ENCODE results near the gene GOLGA8B.
"Not testable (repeated sequence)": the region's sequence is repeated elsewhere in the genome, so short reads cannot be mapped to it uniquely, and the experiment has no call there.

The GOLGA8B gene

GRCh38 chr15:34560814-34561213, 22.6 kb downstream of the GOLGA8B start:
- H3K4me1 ChIP-seq (ENCODE audit: control insufficient read depth, insufficient read depth, low read length, unreplicated experiment); H3K4me3 ChIP-seq (ENCODE audit: low read depth, low read length); H3K36me3 ChIP-seq (ENCODE audit: insufficient read depth, low read length); H3K79me2 ChIP-seq (ENCODE audit: control insufficient read depth, insufficient read depth, low read length, unreplicated experiment); H3K27me3 ChIP-seq (ENCODE audit: insufficient read depth, low read length); H2AFZ ChIP-seq (ENCODE audit: low read length, unreplicated experiment); H3K27ac ChIP-seq (ENCODE audit: low read depth, low read length): not testable (repeated sequence)

DNA sequence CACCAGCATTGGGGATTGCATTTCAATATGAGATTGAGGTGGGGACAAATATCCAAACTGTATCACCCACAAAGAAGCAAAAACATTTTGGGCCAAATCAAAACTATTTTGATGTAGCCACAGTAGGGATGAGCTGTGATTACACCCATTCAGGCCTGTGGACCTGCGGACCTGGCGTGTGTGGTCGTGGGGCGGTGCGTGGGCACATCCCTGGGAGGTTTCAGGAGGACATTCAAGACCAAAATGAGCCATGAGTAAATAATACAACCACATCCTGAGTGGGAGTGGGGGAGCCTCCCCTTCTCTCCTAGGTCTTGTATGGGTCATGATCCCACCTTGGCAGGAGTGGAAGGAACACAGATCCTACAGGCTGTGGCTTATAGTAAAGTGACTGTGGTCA, 23.7 kb downstream of the GOLGA8B start:
- H2AFZ ChIP-seq (ENCODE audit: low read length, unreplicated experiment); H3K27ac ChIP-seq (ENCODE audit: low read depth, low read length); H3K79me2 ChIP-seq (ENCODE audit: control insufficient read depth, insufficient read depth, low read length, unreplicated experiment); H3K36me3 ChIP-seq (ENCODE audit: insufficient read depth, low read length); H3K4me3 ChIP-seq (ENCODE audit: low read depth, low read length); H3K27me3 ChIP-seq (ENCODE audit: insufficient read depth, low read length); H3K4me1 ChIP-seq (ENCODE audit: control insufficient read depth, insufficient read depth, low read length, unreplicated experiment): not testable (repeated sequence)

GRCh38 chr15:34555162-34555561, 28.3 kb downstream of the GOLGA8B start:
- not testable (repeated sequence) for H3K27ac ChIP-seq (ENCODE audit: low read depth, low read length); H3K27me3 ChIP-seq (ENCODE audit: insufficient read depth, low read length); H3K4me3 ChIP-seq (ENCODE audit: low read depth, low read length); H3K36me3 ChIP-seq (ENCODE audit: insufficient read depth, low read length); H3K79me2 ChIP-seq (ENCODE audit: control insufficient read depth, insufficient read depth, low read length, unreplicated experiment); H2AFZ ChIP-seq (ENCODE audit: low read length, unreplicated experiment); H3K4me1 ChIP-seq (ENCODE audit: control insufficient read depth, insufficient read depth, low read length, unreplicated experiment)

- H3K27ac ChIP-seq (ENCODE audit: low read depth, low read length); H3K4me1 ChIP-seq (ENCODE audit: control insufficient read depth, insufficient read depth, low read length, unreplicated experiment); H3K36me3 ChIP-seq (ENCODE audit: insufficient read depth, low read length); H3K79me2 ChIP-seq (ENCODE audit: control insufficient read depth, insufficient read depth, low read length, unreplicated experiment); H3K27me3 ChIP-seq (ENCODE audit: insufficient read depth, low read length); H3K4me3 ChIP-seq (ENCODE audit: low read depth, low read length); H2AFZ ChIP-seq (ENCODE audit: low read length, unreplicated experiment): not testable (repeated sequence)
These were observed 28.7 kb downstream of the GOLGA8B start for GRCh38 chr15:34554716-34555115.

GRCh38 chr15:34554126-34554525, 29.3 kb downstream of the GOLGA8B start:
- not testable (repeated sequence) for H3K4me1 ChIP-seq (ENCODE audit: control insufficient read depth, insufficient read depth, low read length, unreplicated experiment); H3K36me3 ChIP-seq (ENCODE audit: insufficient read depth, low read length); H3K27ac ChIP-seq (ENCODE audit: low read depth, low read length)

DNA sequence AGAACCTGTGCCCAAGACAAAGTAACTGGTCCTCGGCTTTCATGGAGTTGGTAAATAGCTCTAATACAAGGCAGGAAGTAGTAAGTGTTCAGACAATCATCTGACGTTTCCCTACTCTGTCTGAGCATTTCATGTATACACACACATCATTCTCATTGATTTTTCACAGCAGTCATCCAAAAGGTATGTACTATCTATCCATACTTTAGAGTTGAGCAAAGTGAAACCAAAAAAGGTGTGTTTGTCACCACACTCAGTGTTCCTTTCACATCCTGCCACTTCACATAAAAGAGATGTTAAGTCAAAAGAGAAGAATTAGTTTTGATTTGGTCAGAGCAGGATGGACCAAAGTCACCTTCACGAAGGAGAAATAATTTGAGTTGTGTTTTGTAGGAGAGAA, 33.3 kb downstream of the GOLGA8B start:
- not testable (repeated sequence) for H3K27me3 ChIP-seq (ENCODE audit: insufficient read depth, low read length); H3K27ac ChIP-seq (ENCODE audit: low read depth, low read length); H2AFZ ChIP-seq (ENCODE audit: low read length, unreplicated experiment); H3K79me2 ChIP-seq (ENCODE audit: control insufficient read depth, insufficient read depth, low read length, unreplicated experiment); H3K4me1 ChIP-seq (ENCODE audit: control insufficient read depth, insufficient read depth, low read length, unreplicated experiment); H3K4me3 ChIP-seq (ENCODE audit: low read depth, low read length); H3K36me3 ChIP-seq (ENCODE audit: insufficient read depth, low read length)

More at GRCh38 chr15:34554126-34554525, 29.3 kb downstream of the GOLGA8B start:
- not testable (repeated sequence) for H3K79me2 ChIP-seq (ENCODE audit: control insufficient read depth, insufficient read depth, low read length, unreplicated experiment); H3K4me3 ChIP-seq (ENCODE audit: low read depth, low read length); H2AFZ ChIP-seq (ENCODE audit: low read length, unreplicated experiment); H3K27me3 ChIP-seq (ENCODE audit: insufficient read depth, low read length)

DNA sequence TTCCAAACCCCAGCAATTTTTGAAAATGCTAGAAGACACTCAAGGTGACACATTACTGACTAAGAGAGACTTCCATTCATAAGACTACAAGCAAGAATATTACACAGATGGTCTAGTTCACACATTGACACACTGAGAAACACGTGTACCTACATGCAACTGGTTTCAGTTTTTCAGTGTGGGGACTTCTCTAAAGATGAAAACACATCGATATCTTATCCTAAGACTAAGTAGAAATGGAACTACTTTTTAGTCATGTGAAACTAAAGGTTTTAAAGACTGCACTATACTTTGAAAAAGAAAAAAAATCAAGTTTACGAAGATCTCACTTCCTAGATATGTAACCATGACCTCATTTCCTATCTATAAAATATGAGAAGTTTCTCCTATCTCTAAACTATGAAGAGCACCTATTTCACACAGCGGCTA, 34.1 kb downstream of the GOLGA8B start:
- not testable (repeated sequence) for H3K27ac ChIP-seq (ENCODE audit: low read depth, low read length); H3K79me2 ChIP-seq (ENCODE audit: control insufficient read depth, insufficient read depth, low read length, unreplicated experiment); H2AFZ ChIP-seq (ENCODE audit: low read length, unreplicated experiment); H3K4me3 ChIP-seq (ENCODE audit: low read depth, low read length); H3K4me1 ChIP-seq (ENCODE audit: control insufficient read depth, insufficient read depth, low read length, unreplicated experiment); H3K36me3 ChIP-seq (ENCODE audit: insufficient read depth, low read length); H3K27me3 ChIP-seq (ENCODE audit: insufficient read depth, low read length)

- H2AFZ ChIP-seq (ENCODE audit: low read length, unreplicated experiment); H3K27ac ChIP-seq (ENCODE audit: low read depth, low read length); H3K79me2 ChIP-seq (ENCODE audit: control insufficient read depth, insufficient read depth, low read length, unreplicated experiment); H3K4me3 ChIP-seq (ENCODE audit: low read depth, low read length); H3K4me1 ChIP-seq (ENCODE audit: control insufficient read depth, insufficient read depth, low read length, unreplicated experiment); H3K27me3 ChIP-seq (ENCODE audit: insufficient read depth, low read length); H3K36me3 ChIP-seq (ENCODE audit: insufficient read depth, low read length): not testable (repeated sequence)
These were observed 39.4 kb downstream of the GOLGA8B start for GRCh38 chr15:34543860-34544649.

DNA sequence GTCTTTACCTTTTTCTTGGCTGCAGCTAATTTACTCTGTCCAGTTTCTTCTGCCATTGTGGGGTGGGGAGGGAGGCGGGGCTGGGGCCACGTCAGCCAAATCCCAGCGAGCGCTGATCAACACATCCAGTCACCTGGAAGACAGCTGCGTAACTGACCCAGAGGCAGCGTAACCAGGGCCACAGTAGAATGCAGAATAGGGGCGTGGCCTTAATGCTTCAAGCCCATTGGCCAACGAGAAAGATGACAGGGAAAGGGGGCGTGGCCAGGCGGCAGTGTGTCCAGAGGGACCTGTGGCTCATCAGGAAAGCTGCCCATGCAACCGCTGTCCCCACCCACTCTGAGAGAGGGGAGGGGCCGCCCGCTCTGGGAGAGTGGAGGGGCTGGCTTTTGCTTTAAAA, 47.6 kb downstream of the GOLGA8B start:
- not testable (repeated sequence) for H3K27me3 ChIP-seq (ENCODE audit: insufficient read depth, low read length); H3K36me3 ChIP-seq (ENCODE audit: insufficient read depth, low read length); H3K4me3 ChIP-seq (ENCODE audit: low read depth, low read length); H3K4me1 ChIP-seq (ENCODE audit: control insufficient read depth, insufficient read depth, low read length, unreplicated experiment); H2AFZ ChIP-seq (ENCODE audit: low read length, unreplicated experiment); H3K27ac ChIP-seq (ENCODE audit: low read depth, low read length); H3K79me2 ChIP-seq (ENCODE audit: control insufficient read depth, insufficient read depth, low read length, unreplicated experiment)
